Gastroesophageal sphincter (tissue), 4 donors: Measurements from ENCODE around the gene NEO1. TPM values are rescaled to one million over a fixed set of nuclear protein-coding genes. Genes with fewer than 3 reads are reported as not detected.

Experiments
- ATAC-seq: fragments of 150-250 bp; one replicate; pipeline ENCODE4 v1.9.1; 2016; ENCODE audit warnings: mild to moderate bottlenecking, moderate library complexity
- H3K27ac ChIP-seq, 4 donors: fragments of 200-600 bp; sonication (generic) in 3 of 4; 1 replicate in 3 of 4; 2 replicates in 1 of 4; pipeline ENCODE4 v1.5.1; 2016 to 2019
- H3K27me3 ChIP-seq: fragments of 200-600 bp; sonication (generic); one replicate; pipeline ENCODE4 v1.5.1; 2019
- H3K36me3 ChIP-seq, 2 donors: fragments of 200-600 bp; sonication (generic); one replicate each; pipeline ENCODE4 v1.5.1; 2019; ENCODE audit warnings: control low read depth in 1 of 2
- H3K4me1 ChIP-seq, 3 donors: fragments of 200-600 bp; sonication (generic); 1 replicate in 2 of 3; 2 replicates in 1 of 3; pipeline ENCODE4 v1.5.1; 2016 to 2019; ENCODE audit warnings: control low read depth in 2 of 3
- H3K4me3 ChIP-seq, 2 donors: fragments of 200-600 bp; sonication (generic); one replicate each; pipeline ENCODE4 v1.5.1; 2019; ENCODE audit warnings: mild to moderate bottlenecking in 1 of 2, moderate library complexity in 1 of 2
- H3K9me3 ChIP-seq, 3 donors: fragments of 200-600 bp; sonication (generic); one replicate each; pipeline ENCODE4 v1.5.1; 2017 to 2019; ENCODE audit warnings: control low read depth in 2 of 3
- EP300 ChIP-seq: sonication (generic); formaldehyde crosslinking; IDR thresholded peaks from one replicate; pipeline ENCODE4 v1.6.1; 2017; ENCODE audit warnings: antibody characterized with exemption, mild to moderate bottlenecking
- POLR2A ChIP-seq, 2 donors: fragments of 450-650 bp; IDR thresholded peaks; one replicate each; pipeline ENCODE4 v1.6.1; 2017; ENCODE audit warnings: antibody characterized with exemption in 2 of 2, mild to moderate bottlenecking in 2 of 2, moderate library complexity in 1 of 2
- POLR2AphosphoS5 ChIP-seq: sonication (generic); formaldehyde crosslinking; IDR thresholded peaks from one replicate; pipeline ENCODE4 v1.6.1; 2017; ENCODE audit warnings: antibody characterized with exemption
- WGBS, 2 donors: methylation state at CpG; one replicate each; pipeline ENCODE4 v1.1.5; 2018; ENCODE audit warnings: low coverage in 1 of 2; 5-methylcytosine and 5-hydroxymethylcytosine counted together
- total RNA-seq, 4 donors: library from RNA; depleted of rRNA; stranded (reverse); fragments of >200 nt; gene quantifications; one replicate each; pipeline ENCODE4 v1.1.0, GENCODE V29; 2016
- TF ChIP-seq, protein P1 (sequence below), 4 experiments: fragments of 200-600 bp in 2 of 4; fragments of 450-650 bp in 2 of 4; sonication (generic) in 1 of 4; IDR thresholded peaks; one replicate each; pipeline ENCODE4 v1.5.1; 2017 to 2019; ENCODE audit warnings: antibody characterized with exemption in 4 of 4, mild to moderate bottlenecking in 2 of 4, moderate library complexity in 2 of 4

Gene NEO1
- total RNA-seq, 4 donors from 2014 or later = 28.3 to 61.7 (median 36.1) TPM

DNA sequence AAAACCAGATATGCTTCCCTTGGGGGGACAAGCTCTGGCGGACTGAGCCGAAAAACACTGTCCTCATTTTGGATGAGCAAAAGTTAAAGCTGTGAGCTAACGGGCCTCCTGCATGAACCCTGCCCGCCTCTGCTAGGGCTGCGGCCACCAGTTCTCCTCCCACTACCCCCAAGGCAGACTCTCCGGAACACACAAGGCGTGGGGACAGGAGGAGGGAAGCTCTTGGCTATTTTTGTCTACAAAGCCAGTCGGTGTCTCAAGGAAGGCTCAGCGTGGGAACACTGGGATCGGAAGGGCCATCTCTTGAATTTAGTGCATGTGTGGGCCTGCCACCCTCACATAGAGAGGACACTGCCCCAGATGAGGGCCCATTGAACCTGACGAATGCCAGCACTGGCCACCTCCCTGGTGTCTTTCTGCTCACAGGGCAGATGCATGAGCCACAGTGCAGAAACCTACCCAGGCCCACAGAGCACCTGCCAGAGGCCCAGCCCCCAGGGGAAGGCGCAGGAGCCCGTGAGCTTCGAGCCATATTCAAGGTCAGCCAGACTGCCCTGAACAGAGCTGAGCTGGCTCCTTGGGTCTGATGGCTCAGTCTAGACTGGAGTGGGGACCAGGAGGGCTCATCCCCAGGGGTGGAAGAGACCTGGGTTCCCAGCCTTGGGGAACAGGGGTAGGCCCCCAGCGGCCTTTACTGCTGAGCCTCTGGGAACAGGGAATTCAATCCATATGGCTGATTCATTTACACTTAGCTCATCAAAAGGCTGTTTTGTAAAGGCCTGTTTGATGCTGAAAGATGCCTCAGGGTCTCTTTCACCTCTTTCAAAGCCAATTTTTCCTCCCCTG is 278.2 kb downstream of the NEO1 start:
- Histone ChIP-seq H3K4me1 (no peaks in the 10 kb centered on the region), H3K9me3 (no peaks in the 10 kb centered on the region), H3K36me3 (no peaks in the 10 kb centered on the region), H3K27me3 (peaks cover 12% of the 10 kb centered on the region), H3K27ac (no peak overlapping the region), H3K4me3 (no peak overlapping the region)
- no peak for ATAC-seq
- WGBS, 2 donors = 57% methylated on average over 1 of the region's 15 CpGs; no CpG with 5 or more reads in 1 of the 2 donors
- no peak for TF ChIP-seq EP300
- no peak for TF ChIP-seq POLR2AphosphoS5
- no peak for TF ChIP-seq POLR2A (IDR thresholded peaks at IDR 0.05)
- TF ChIP-seq, protein P1, sequence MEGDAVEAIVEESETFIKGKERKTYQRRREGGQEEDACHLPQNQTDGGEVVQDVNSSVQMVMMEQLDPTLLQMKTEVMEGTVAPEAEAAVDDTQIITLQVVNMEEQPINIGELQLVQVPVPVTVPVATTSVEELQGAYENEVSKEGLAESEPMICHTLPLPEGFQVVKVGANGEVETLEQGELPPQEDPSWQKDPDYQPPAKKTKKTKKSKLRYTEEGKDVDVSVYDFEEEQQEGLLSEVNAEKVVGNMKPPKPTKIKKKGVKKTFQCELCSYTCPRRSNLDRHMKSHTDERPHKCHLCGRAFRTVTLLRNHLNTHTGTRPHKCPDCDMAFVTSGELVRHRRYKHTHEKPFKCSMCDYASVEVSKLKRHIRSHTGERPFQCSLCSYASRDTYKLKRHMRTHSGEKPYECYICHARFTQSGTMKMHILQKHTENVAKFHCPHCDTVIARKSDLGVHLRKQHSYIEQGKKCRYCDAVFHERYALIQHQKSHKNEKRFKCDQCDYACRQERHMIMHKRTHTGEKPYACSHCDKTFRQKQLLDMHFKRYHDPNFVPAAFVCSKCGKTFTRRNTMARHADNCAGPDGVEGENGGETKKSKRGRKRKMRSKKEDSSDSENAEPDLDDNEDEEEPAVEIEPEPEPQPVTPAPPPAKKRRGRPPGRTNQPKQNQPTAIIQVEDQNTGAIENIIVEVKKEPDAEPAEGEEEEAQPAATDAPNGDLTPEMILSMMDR (IDR thresholded peaks at IDR 0.05) = no peak

DNA sequence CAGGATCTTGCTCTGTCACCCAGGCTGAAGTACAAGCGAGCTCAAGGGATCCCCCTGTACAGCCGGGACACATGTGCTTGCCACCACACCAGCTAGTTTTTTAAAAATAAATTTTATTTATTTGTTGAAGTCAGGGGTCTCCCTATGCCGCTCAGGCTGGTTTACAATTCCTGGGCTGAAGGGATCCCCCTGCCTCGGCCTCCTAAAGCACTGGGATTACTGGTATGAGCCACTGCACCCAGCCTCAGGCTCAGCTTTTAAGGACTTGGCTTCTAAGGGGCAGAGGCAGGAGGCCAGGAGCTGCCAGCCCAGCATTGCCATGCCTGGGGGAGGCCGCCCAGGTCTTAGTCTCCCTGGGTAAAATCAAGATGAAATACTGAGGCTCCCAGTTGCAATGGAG is 279.2 kb downstream of the NEO1 start:
- WGBS, 2 donors = 100% methylated on average over 2 of the region's 5 CpGs; no CpG with 5 or more reads in 1 of the 2 donors
- Histone ChIP-seq H3K36me3 (no peaks in the 10 kb centered on the region), H3K27ac (no peak overlapping the region), H3K27me3 (peaks cover 12% of the 10 kb centered on the region), H3K4me3 (no peak overlapping the region), H3K4me1 (no peaks in the 10 kb centered on the region), H3K9me3 (no peaks in the 10 kb centered on the region)
- ATAC-seq = no peak
- TF ChIP-seq POLR2A (IDR thresholded peaks at IDR 0.05) = no peak
- TF ChIP-seq POLR2AphosphoS5 = no peak
- no peak for TF ChIP-seq EP300
- TF ChIP-seq, protein P1 (IDR thresholded peaks at IDR 0.05) = no peak

DNA sequence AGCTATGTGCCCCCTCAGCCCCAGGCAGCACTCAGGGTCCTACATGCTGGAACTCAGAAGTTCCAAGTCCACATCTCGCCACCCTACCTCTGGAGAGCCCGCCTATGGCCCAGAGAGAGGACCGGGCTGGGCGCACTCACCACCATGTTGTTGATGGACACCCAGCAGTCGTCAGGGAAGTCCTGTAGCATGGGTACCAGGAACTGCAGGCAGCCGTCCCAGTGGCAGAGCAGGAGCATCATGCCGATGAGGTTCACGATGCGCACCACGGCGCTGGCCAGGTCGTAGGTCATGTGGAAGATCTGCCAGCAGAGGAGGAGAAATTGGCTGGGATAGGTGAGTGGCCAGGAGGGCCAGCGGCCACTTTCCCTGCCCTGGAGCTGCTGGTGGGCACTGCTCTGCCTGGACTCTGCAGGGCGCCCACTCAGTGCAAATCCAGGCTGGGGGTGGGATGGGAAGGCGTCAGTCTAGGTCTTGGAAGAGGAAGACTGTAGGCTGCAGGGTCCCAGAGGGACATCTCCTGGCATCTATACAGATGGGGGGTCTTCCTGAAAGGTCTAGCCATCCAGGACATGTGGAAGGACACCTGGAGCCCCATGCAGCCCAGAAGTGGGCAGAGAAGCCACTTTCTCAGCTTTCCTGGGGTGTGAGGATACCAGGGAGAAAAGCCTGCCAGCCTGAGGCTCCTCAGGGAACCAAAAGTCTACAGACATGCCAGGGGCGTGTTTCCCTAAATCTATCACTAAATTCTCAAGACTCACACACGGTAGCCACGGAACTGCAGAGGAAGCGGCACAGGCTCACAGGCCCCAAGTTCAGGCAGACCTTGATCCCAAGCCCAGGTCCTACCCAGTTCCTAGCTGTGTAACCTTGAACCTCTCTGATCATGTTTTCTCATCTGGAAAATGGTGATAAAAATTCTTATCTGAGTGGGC is 280.0 kb downstream of the NEO1 start:
- H3K9me3 ChIP-seq = no peaks in the 10 kb centered on the region
- peaks cover 12% of the 10 kb centered on the region for H3K27me3 ChIP-seq
- H3K36me3 ChIP-seq = no peaks in the 10 kb centered on the region
- H3K27ac ChIP-seq = no peak overlapping the region
- 84 to 100% methylated on average over 3 to 12 of the region's 19 CpGs for WGBS, 2 donors
- H3K4me3 ChIP-seq = no peak overlapping the region
- TF ChIP-seq, protein P1 (IDR thresholded peaks at IDR 0.05) = no peak
- TF ChIP-seq EP300 (no peak), POLR2AphosphoS5 (no peak), POLR2A (IDR thresholded peaks at IDR 0.05) (no peak)
- ATAC-seq = no peak
- no peaks in the 10 kb centered on the region for H3K4me1 ChIP-seq

DNA sequence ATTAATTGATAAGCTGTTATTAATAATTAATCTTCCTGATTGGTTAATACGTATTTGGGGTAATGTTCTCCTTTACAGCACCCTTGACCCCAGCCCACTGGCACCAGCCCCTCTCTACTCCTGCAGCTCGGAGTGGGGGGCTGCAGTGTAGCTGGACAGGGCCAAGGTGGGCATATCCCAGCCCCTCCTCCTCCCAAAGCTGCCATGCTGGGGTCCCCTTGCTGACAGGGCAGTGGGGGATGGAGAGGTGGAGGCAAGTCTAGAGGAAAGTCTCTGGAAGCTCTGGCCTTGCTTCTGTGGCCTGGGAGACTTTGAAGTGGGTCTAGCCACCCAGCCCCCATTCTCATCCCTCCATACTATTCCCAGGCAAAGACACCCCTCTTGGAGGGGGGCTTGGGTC is 280.7 kb downstream of the NEO1 start:
- H3K36me3 ChIP-seq = no peaks in the 10 kb centered on the region
- no peak for ATAC-seq
- no peaks in the 10 kb centered on the region for H3K9me3 ChIP-seq
- WGBS, 2 donors = 63 to 90% methylated on average over 2 of the region's 2 CpGs
- H3K27ac ChIP-seq = no peak overlapping the region
- no peaks in the 10 kb centered on the region for H3K4me1 ChIP-seq
- TF ChIP-seq POLR2AphosphoS5 = no peak
- TF ChIP-seq, protein P1 (IDR thresholded peaks at IDR 0.05) = no peak
- TF ChIP-seq POLR2A (IDR thresholded peaks at IDR 0.05) = no peak
- no peak for TF ChIP-seq EP300
- H3K27me3 ChIP-seq = peaks cover 12% of the 10 kb centered on the region
- H3K4me3 ChIP-seq = no peak overlapping the region
